Measurements from ENCODE around the gene SLC6A1.

The SLC6A1 gene

GRCh38 chr3:10978956-10979355 lies 13.6 kb upstream of the SLC6A1 start:
- Histone ChIP-seq H3K4me3 (ENCODE audit: low read length) (no peak overlapping the region), H3K27me3 (replicated peaks; ENCODE audit: insufficient read depth, low read length) (peaks cover 15% of the 10 kb centered on the region), H3K4me2 (ENCODE audit: low read depth, low read length) (no peak overlapping the region), H3K36me3 (replicated peaks; ENCODE audit: insufficient read depth, low read length) (no peaks in the 10 kb centered on the region), H3K79me2 (ENCODE audit: low read length) (no peaks in the 10 kb centered on the region), H3K9me3 (replicated peaks; ENCODE audit: insufficient read depth, low read length) (no peaks in the 10 kb centered on the region), H3K9ac (ENCODE audit: low read length) (no peak overlapping the region), H3K9me2 (replicated peaks; ENCODE audit: insufficient read depth, low read length) (no peaks in the 10 kb centered on the region), H2AFZ (ENCODE audit: low read length) (no peak overlapping the region), H3K27ac (ENCODE audit: low read length) (no peak overlapping the region), H3K4me1 (ENCODE audit: low read length) (no peaks in the 10 kb centered on the region), H3F3A (ENCODE audit: insufficient read depth, low read length) (no peaks in the 10 kb centered on the region), H4K20me1 (ENCODE audit: insufficient read depth, low read length) (no peaks in the 10 kb centered on the region)
- TF ChIP-seq EZH2 (optimal IDR thresholded peaks at IDR 0.05; ENCODE audit: low read depth, low read length): no peak
- no peak for TF ChIP-seq CTCF (IDR thresholded peaks at IDR 0.05; ENCODE audit: low read length)
- no peak for DNase-seq

- no peak overlapping the region for H3K27ac ChIP-seq (ENCODE audit: low read length)
Observed at GRCh38 chr3:10980312-10980711, 12.2 kb upstream of the SLC6A1 start.

GRCh38 chr3:10981031-10981430 lies 11.5 kb upstream of the SLC6A1 start:
- Histone ChIP-seq H3F3A (ENCODE audit: insufficient read depth, low read length) (no peaks in the 10 kb centered on the region), H3K27me3 (replicated peaks; ENCODE audit: insufficient read depth, low read length) (peaks cover 7% of the 10 kb centered on the region), H3K9me2 (replicated peaks; ENCODE audit: insufficient read depth, low read length) (no peaks in the 10 kb centered on the region), H4K20me1 (ENCODE audit: insufficient read depth, low read length) (no peaks in the 10 kb centered on the region), H3K27ac (ENCODE audit: low read length) (no peak overlapping the region), H3K9me3 (replicated peaks; ENCODE audit: insufficient read depth, low read length) (no peaks in the 10 kb centered on the region), H3K4me1 (ENCODE audit: low read length) (no peaks in the 10 kb centered on the region), H3K4me2 (ENCODE audit: low read depth, low read length) (no peak overlapping the region), H2AFZ (ENCODE audit: low read length) (no peak overlapping the region), H3K4me3 (ENCODE audit: low read length) (no peak overlapping the region), H3K79me2 (ENCODE audit: low read length) (no peaks in the 10 kb centered on the region), H3K36me3 (replicated peaks; ENCODE audit: insufficient read depth, low read length) (no peaks in the 10 kb centered on the region), H3K9ac (ENCODE audit: low read length) (no peak overlapping the region)
- TF ChIP-seq CTCF (IDR thresholded peaks at IDR 0.05; ENCODE audit: low read length): no peak
- DNase-seq: no peak

More at GRCh38 chr3:10980312-10980711, 12.2 kb upstream of the SLC6A1 start:
- peaks cover 7% of the 10 kb centered on the region for H3K27me3 ChIP-seq (replicated peaks; ENCODE audit: insufficient read depth, low read length)
- no peak for DNase-seq
- H3K36me3 ChIP-seq (replicated peaks; ENCODE audit: insufficient read depth, low read length): no peaks in the 10 kb centered on the region
- no peaks in the 10 kb centered on the region for H3K79me2 ChIP-seq (ENCODE audit: low read length)
- no peaks in the 10 kb centered on the region for H3F3A ChIP-seq (ENCODE audit: insufficient read depth, low read length)
- no peaks in the 10 kb centered on the region for H3K4me1 ChIP-seq (ENCODE audit: low read length)
- no peak overlapping the region for H3K9ac ChIP-seq (ENCODE audit: low read length)
- H3K9me2 ChIP-seq (replicated peaks; ENCODE audit: insufficient read depth, low read length): no peaks in the 10 kb centered on the region
- H3K9me3 ChIP-seq (replicated peaks; ENCODE audit: insufficient read depth, low read length): no peaks in the 10 kb centered on the region
- H4K20me1 ChIP-seq (ENCODE audit: insufficient read depth, low read length): no peaks in the 10 kb centered on the region
- no peak overlapping the region for H2AFZ ChIP-seq (ENCODE audit: low read length)
- H3K4me3 ChIP-seq (ENCODE audit: low read length): no peak overlapping the region
- H3K4me2 ChIP-seq (ENCODE audit: low read depth, low read length): no peak overlapping the region
- TF ChIP-seq EZH2 (optimal IDR thresholded peaks at IDR 0.05; ENCODE audit: low read depth, low read length) (no peak), CTCF (IDR thresholded peaks at IDR 0.05; ENCODE audit: low read length) (no peak), EZH2phosphoT487 (IDR thresholded peaks at IDR 0.05; ENCODE audit: low read length) (no peak)

- Histone ChIP-seq H3K27ac (ENCODE audit: low read length) (no peak overlapping the region), H3K27me3 (replicated peaks; ENCODE audit: insufficient read depth, low read length) (peaks cover 7% of the 10 kb centered on the region), H3F3A (ENCODE audit: insufficient read depth, low read length) (no peaks in the 10 kb centered on the region), H3K36me3 (replicated peaks; ENCODE audit: insufficient read depth, low read length) (no peaks in the 10 kb centered on the region), H3K4me2 (ENCODE audit: low read depth, low read length) (no peak overlapping the region), H3K9ac (ENCODE audit: low read length) (no peak overlapping the region), H3K79me2 (ENCODE audit: low read length) (no peaks in the 10 kb centered on the region), H3K4me1 (ENCODE audit: low read length) (no peaks in the 10 kb centered on the region), H3K9me3 (replicated peaks; ENCODE audit: insufficient read depth, low read length) (no peaks in the 10 kb centered on the region), H3K4me3 (ENCODE audit: low read length) (no peak overlapping the region), H3K9me2 (replicated peaks; ENCODE audit: insufficient read depth, low read length) (no peaks in the 10 kb centered on the region), H2AFZ (ENCODE audit: low read length) (no peak overlapping the region), H4K20me1 (ENCODE audit: insufficient read depth, low read length) (no peaks in the 10 kb centered on the region)
- DNase-seq: no peak
- TF ChIP-seq EZH2phosphoT487 (IDR thresholded peaks at IDR 0.05; ENCODE audit: low read length) (no peak), EZH2 (optimal IDR thresholded peaks at IDR 0.05; ENCODE audit: low read depth, low read length) (no peak), CTCF (IDR thresholded peaks at IDR 0.05; ENCODE audit: low read length) (no peak)
Observed at GRCh38 chr3:10981961-10982360, 10.6 kb upstream of the SLC6A1 start.
